K562 (cell line): ENCODE results near the gene NKG7. TPM values are rescaled to one million over a fixed set of nuclear protein-coding genes. Genes with fewer than 3 reads are reported as not detected.

Experiments used
- ATAC-seq: fragments of 200-7000 bp; cut with Tn5 transposase; 3 replicates; pipeline ENCODE4 v1.9.1; 2020; ENCODE audit warnings: moderate library complexity
- BruUV-seq: library from RNA; stranded (reverse); fragments of 400-500 nt; replicated peaks from 2 replicates; lab custom pipeline; 2021; lab: Mats Ljungman, UMichigan
- CTCF ChIA-PET: fragments of 300-600 bp; formaldehyde crosslinking; extraction: SDS; loops from one replicate; lab custom pipeline; 2021; ENCODE audit warnings: low intra/inter-chr PET ratio; lab: Yijun Ruan, JAX
- POLR2A ChIA-PET: fragments of 300-600, 350-650 bp; sonication (Branson Sonifier 250); formaldehyde crosslinking; extraction: SDS; loops from one replicate; lab custom pipeline; 2021; ENCODE audit warnings: antibody characterized with exemption, inconsistent platforms; lab: Yijun Ruan, JAX
- DNase-seq, 4 experiments: peaks; one replicate each; pipeline versions ENCODE4 v3.0.0 to v3.0.0-alpha.2; 2011 to 2018; ENCODE audit warnings: low spot score in 3 of 4, mixed read lengths in 3 of 4; ENCODE audit errors: extremely low read depth in 1 of 4
- FAIRE-seq: peaks from 2 replicates; lab custom pipeline; 2011; peaks lifted over from hg19 to GRCh38; lab: Jason Lieb, UNC
- H2AFZ ChIP-seq: 2 replicates; pipeline ENCODE4 v1.6.0; 2011; ENCODE audit warnings: low read depth, low read length, control low read depth, inconsistent platforms
- H3K27ac ChIP-seq: fragments of 200-600 bp; 3 replicates; pipeline ENCODE4 v1.8.0; 2011; ENCODE audit warnings: low read depth, mild to moderate bottlenecking, control low read depth, inconsistent platforms, low read length, moderate library complexity, mixed read lengths; ENCODE audit errors: extremely low read depth
- H3K27me3 ChIP-seq, 2 experiments: fragments of 300-600 bp in 1 of 2; 2 replicates in 1 of 2; 3 replicates in 1 of 2; pipeline versions ENCODE4 v1.6.0 to v1.8.0; 2011; ENCODE audit warnings: inconsistent platforms in 2 of 2, low read length in 2 of 2, mild to moderate bottlenecking in 1 of 2, mixed read lengths in 1 of 2, moderate library complexity in 1 of 2; ENCODE audit not compliant: control insufficient read depth in 2 of 2, insufficient read depth in 2 of 2
- H3K36me3 ChIP-seq: fragments of 300-600 bp; 3 replicates; pipeline ENCODE4 v1.8.0; 2011; ENCODE audit warnings: mild to moderate bottlenecking, low read length, inconsistent platforms; ENCODE audit not compliant: control insufficient read depth, insufficient read depth
- H3K4me1 ChIP-seq, 2 experiments: fragments of 200-600 bp in 1 of 2; replicated peaks in 1 of 2; 2 replicates in 1 of 2; 3 replicates in 1 of 2; pipeline versions ENCODE4 v1.5.1 to v1.8.0; 2011; ENCODE audit warnings: inconsistent platforms in 2 of 2, low read length in 2 of 2, mild to moderate bottlenecking in 1 of 2, mixed read lengths in 1 of 2, moderate library complexity in 1 of 2; ENCODE audit not compliant: control insufficient read depth in 2 of 2, insufficient read depth in 2 of 2
- H3K4me2 ChIP-seq: 2 replicates; pipeline ENCODE4 v1.6.1; 2011; ENCODE audit warnings: low read length, control low read depth, inconsistent platforms, mixed read lengths; ENCODE audit not compliant: insufficient read depth
- H3K4me3 ChIP-seq: fragments of 200-600 bp; sonication (generic), shearing (Covaris generic); 2 replicates; pipeline ENCODE4 v1.5.1; 2016; ENCODE audit warnings: control low read depth, inconsistent platforms
- H3K79me2 ChIP-seq: fragments of 200-600 bp; 3 replicates; pipeline ENCODE4 v1.8.0; 2011; ENCODE audit warnings: low read length, inconsistent platforms; ENCODE audit not compliant: control insufficient read depth, insufficient read depth
- H3K9ac ChIP-seq, 2 experiments: 2 replicates each; pipeline versions ENCODE4 v1.6.0 to v1.6.1; 2011; ENCODE audit warnings: low read depth in 2 of 2, low read length in 2 of 2, control low read depth in 1 of 2, inconsistent platforms in 1 of 2, mild to moderate bottlenecking in 1 of 2, mixed read lengths in 1 of 2; ENCODE audit not compliant: insufficient read depth in 1 of 2
- H3K9me1 ChIP-seq: one replicate; pipeline ENCODE4 v1.6.0; 2011; ENCODE audit warnings: inconsistent platforms, mild to moderate bottlenecking, low read length, moderate library complexity; ENCODE audit not compliant: control insufficient read depth, insufficient read depth
- H3K9me3 ChIP-seq: replicated peaks from 2 replicates; pipeline ENCODE4 v1.5.1; 2011; ENCODE audit warnings: low read depth, low read length, inconsistent platforms; ENCODE audit not compliant: control insufficient read depth, insufficient read depth
- H4K20me1 ChIP-seq: replicated peaks from 2 replicates; pipeline ENCODE4 v1.6.1; 2011; ENCODE audit warnings: low read length, inconsistent platforms, mixed read lengths; ENCODE audit not compliant: control insufficient read depth, insufficient read depth
- CHCHD3 ChIP-seq: fragments of 250-450 bp; sonication (Bioruptor Pico); IDR thresholded peaks from 2 replicates; pipeline ENCODE4 v2.1.2; 2022; ENCODE audit warnings: mild to moderate bottlenecking
- MCM5 ChIP-seq: fragments of 450-650 bp; IDR thresholded peaks from 2 replicates; pipeline ENCODE4 v1.6.1; 2016; ENCODE audit warnings: low read depth
- WGBS: fragments of 100-300 bp; shearing (Covaris generic); methylation state at CpG from one replicate; pipeline ENCODE4 v1.1.6; 2016; ENCODE audit warnings: low coverage, mixed read lengths; ENCODE audit not compliant: insufficient coverage; ENCODE audit errors: missing lambda C conversion rate; 5-methylcytosine and 5-hydroxymethylcytosine counted together
- in situ Hi-C: fragments of 300-500 bp; cut with MboI; formaldehyde crosslinking; loops from 4 replicates; pipeline ENCODE4 v1.15.0; 2018; ENCODE audit warnings: inconsistent platforms, mixed read lengths
- intact Hi-C: fragments of 100-400 bp; cut with micrococcal nuclease; formaldehyde crosslinking; loops from 2 replicates; pipeline ENCODE4 v1.14.2; 2022
- polyA plus RNA-seq, 8 experiments: library from polyadenylated mRNA; depleted of rRNA in 4 of 8; stranded (reverse) in 5 of 8; unstranded in 3 of 8; fragments of >200 nt; fragmentation: Nextera tagmentation in 2 of 8; fragmentation: Illumina TruSeq in 1 of 8; extraction: Ambion mirVana in 2 of 8; extraction: Trizol in 1 of 8; gene quantifications; 2 replicates each; pipeline versions ENCODE4 v1.2.1 to v1.2.3, GENCODE V29; 2011 to 2014; ENCODE audit warnings: inconsistent platforms in 1 of 8, missing spikeins in 1 of 8
- total RNA-seq, 7 experiments: library from RNA; depleted of rRNA in 6 of 7; stranded (reverse); fragments of >200 nt in 6 of 7; fragmentation: Illumina TruSeq in 2 of 7; extraction: Trizol in 2 of 7; gene quantifications; 2 replicates each; pipeline versions ENCODE4 v1.2.1 to v1.2.3, GENCODE V29; 2011 to 2021; ENCODE audit warnings: low replicate concordance in 1 of 7
- TF ChIP-seq, protein P1 (sequence below): sonication (generic); formaldehyde crosslinking; IDR thresholded peaks from 2 replicates; pipeline ENCODE4 v1.9.0; 2022; ENCODE audit warnings: mild to moderate bottlenecking, missing genetic modification reagents

NKG7 gene
- total and polyA plus RNA-seq, 9 of the 15 experiments (the other 6 are each of a cell fraction or from before 2014, with no cell fraction given), result 0.30 to 0.70 (median 0.51) TPM; not detected in 2

- H2AFZ ChIP-seq, result no peak overlapping the region
- intact Hi-C loops, result no loop called here
- TF ChIP-seq, protein P1, sequence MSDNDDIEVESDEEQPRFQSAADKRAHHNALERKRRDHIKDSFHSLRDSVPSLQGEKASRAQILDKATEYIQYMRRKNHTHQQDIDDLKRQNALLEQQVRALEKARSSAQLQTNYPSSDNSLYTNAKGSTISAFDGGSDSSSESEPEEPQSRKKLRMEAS, result peak; percentile 32; the same call in 1 of the 2 replicates
- TF ChIP-seq CHCHD3 (no peak), MCM5 (no peak)
- peaks cover 31 to 82% of the 10 kb centered on the region in 2 experiments for H3K27me3 ChIP-seq
- H3K9me3 ChIP-seq, result no peaks in the 10 kb centered on the region; the same call in 1 of the 2 replicates
- FAIRE-seq (no peak), ATAC-seq (no peak), DNase-seq (no peak)
- no peak overlapping the region for H3K4me3 ChIP-seq
- CTCF ChIA-PET, result no interaction called here
- no peak overlapping the region for H3K9ac ChIP-seq
- H3K27ac ChIP-seq, result no peak overlapping the region
- H3K4me1 ChIP-seq, result peaks cover 0 to 27% of the 10 kb centered on the region in 2 experiments; a peak in 3 of 5 replicates
- no peaks in the 10 kb centered on the region for H3K9me1 ChIP-seq
- H3K4me2 ChIP-seq, result no peak overlapping the region
- in situ Hi-C loops, result no loop called here
- WGBS, result 4% methylated on average over 14 of the region's 14 CpGs
- H3K36me3 ChIP-seq, result no peaks in the 10 kb centered on the region
- peaks cover 6% of the 10 kb centered on the region; the same call in 1 of the 2 replicates for H4K20me1 ChIP-seq
- H3K79me2 ChIP-seq, result no peaks in the 10 kb centered on the region
- BruUV-seq, result no TSS peak
- POLR2A ChIA-PET, result no interaction called here
These were observed 50.7 kb downstream of the NKG7 start for GRCh38 chr19:51321799-51322198.

Other genes starting within 250 kb of the NKG7 start
Only the 7 nearest of the 16 such genes appear.
- gene IGLON5, start 61.0 kb downstream of the NKG7 start, total RNA-seq (2014; rRNA removed), result 0.12 and 0.14 TPM in 2 replicates
- gene IGLON5, start 61.0 kb downstream of the NKG7 start, total RNA-seq (2014; rRNA removed; fragmentation: Illumina TruSeq; extraction: Trizol), result 0.11 TPM in 1 of 2 replicates, not detected in the other
- 0.04 and 0.07 TPM in 2 replicates for gene IGLON5, start 61.0 kb downstream of the NKG7 start, total RNA-seq (2015; rRNA removed; fragmentation: Illumina TruSeq; extraction: Trizol)
- 0.22 and 0.27 TPM in 2 replicates for gene IGLON5, start 61.0 kb downstream of the NKG7 start, total RNA-seq (2021)
- 0.14 TPM in 2 replicates for gene IGLON5, start 61.0 kb downstream of the NKG7 start, polyA plus RNA-seq (2011; rRNA removed)
- gene IGLON5, start 61.0 kb downstream of the NKG7 start, polyA plus RNA-seq (2014; fragmentation: Illumina TruSeq; extraction: Trizol), result 0.14 and 0.15 TPM in 2 replicates
- not detected for gene IGLON5, start 61.0 kb downstream of the NKG7 start, polyA plus RNA-seq (2014; fragmentation: Nextera tagmentation; extraction: Ambion mirVana)
- gene IGLON5, start 61.0 kb downstream of the NKG7 start, polyA plus RNA-seq (2014; rRNA removed), result 0.03 and 0.18 TPM in 2 replicates
- 2.0 and 2.1 TPM in 2 replicates for gene VSIG10L, start 30.5 kb downstream of the NKG7 start, total RNA-seq (2014; rRNA removed)
- gene VSIG10L, start 30.5 kb downstream of the NKG7 start, total RNA-seq (2014; rRNA removed; fragmentation: Illumina TruSeq; extraction: Trizol), result 1.9 and 2.3 TPM in 2 replicates
- 2.2 and 2.5 TPM in 2 replicates for gene VSIG10L, start 30.5 kb downstream of the NKG7 start, total RNA-seq (2015; rRNA removed; fragmentation: Illumina TruSeq; extraction: Trizol)
- gene VSIG10L, start 30.5 kb downstream of the NKG7 start, total RNA-seq (2021), result 7.6 and 7.7 TPM in 2 replicates
- gene VSIG10L, start 30.5 kb downstream of the NKG7 start, polyA plus RNA-seq (2011; rRNA removed), result 4.7 and 7.0 TPM in 2 replicates
- gene VSIG10L, start 30.5 kb downstream of the NKG7 start, polyA plus RNA-seq (2014; fragmentation: Illumina TruSeq; extraction: Trizol), result 6.8 and 7.6 TPM in 2 replicates
- 1 to 10 TPM; 1.1 TPM for gene VSIG10L, start 30.5 kb downstream of the NKG7 start, polyA plus RNA-seq (2014; fragmentation: Nextera tagmentation; extraction: Ambion mirVana)
- gene VSIG10L, start 30.5 kb downstream of the NKG7 start, polyA plus RNA-seq (2014; rRNA removed), result 5.3 and 5.4 TPM in 2 replicates
- gene ETFB, start 6.3 kb downstream of the NKG7 start, total RNA-seq (2014; rRNA removed), result 143 and 161 TPM in 2 replicates
- gene ETFB, start 6.3 kb downstream of the NKG7 start, total RNA-seq (2014; rRNA removed; fragmentation: Illumina TruSeq; extraction: Trizol), result 29.8 and 54.2 TPM in 2 replicates
- 129 and 131 TPM in 2 replicates for gene ETFB, start 6.3 kb downstream of the NKG7 start, total RNA-seq (2015; rRNA removed; fragmentation: Illumina TruSeq; extraction: Trizol)
- gene ETFB, start 6.3 kb downstream of the NKG7 start, total RNA-seq (2021), result 130 and 142 TPM in 2 replicates
- 96.1 and 130 TPM in 2 replicates for gene ETFB, start 6.3 kb downstream of the NKG7 start, polyA plus RNA-seq (2011; rRNA removed)
- gene ETFB, start 6.3 kb downstream of the NKG7 start, polyA plus RNA-seq (2014; fragmentation: Illumina TruSeq; extraction: Trizol), result 56.3 and 136 TPM in 2 replicates
- gene ETFB, start 6.3 kb downstream of the NKG7 start, polyA plus RNA-seq (2014; fragmentation: Nextera tagmentation; extraction: Ambion mirVana), result 10 to 100 TPM; 18.1 to 50.3 TPM
- gene ETFB, start 6.3 kb downstream of the NKG7 start, polyA plus RNA-seq (2014; rRNA removed), result 112 and 123 TPM in 2 replicates
- not detected in 2 replicates for gene CLDND2, start 3.7 kb downstream of the NKG7 start, total RNA-seq (2014; rRNA removed)
- gene CLDND2, start 3.7 kb downstream of the NKG7 start, total RNA-seq (2014; rRNA removed; fragmentation: Illumina TruSeq; extraction: Trizol), result 0.51 and 0.62 TPM in 2 replicates
- gene CLDND2, start 3.7 kb downstream of the NKG7 start, total RNA-seq (2015; rRNA removed; fragmentation: Illumina TruSeq; extraction: Trizol), result 0.98 and 1.6 TPM in 2 replicates
- 2.2 and 4.0 TPM in 2 replicates for gene CLDND2, start 3.7 kb downstream of the NKG7 start, total RNA-seq (2021)
- 0.45 and 0.76 TPM in 2 replicates for gene CLDND2, start 3.7 kb downstream of the NKG7 start, polyA plus RNA-seq (2011; rRNA removed)
- not detected in 2 replicates for gene CLDND2, start 3.7 kb downstream of the NKG7 start, polyA plus RNA-seq (2014; fragmentation: Illumina TruSeq; extraction: Trizol)
- 1 to 10 TPM in 1 of 2 experiments, under 1 TPM in 1; 0.84 to 2.0 TPM for gene CLDND2, start 3.7 kb downstream of the NKG7 start, polyA plus RNA-seq (2014; fragmentation: Nextera tagmentation; extraction: Ambion mirVana)
- gene CLDND2, start 3.7 kb downstream of the NKG7 start, polyA plus RNA-seq (2014; rRNA removed), result not detected in 2 replicates
- 0.29 and 0.45 TPM in 2 replicates for gene LIM2, start 15.3 kb upstream of the NKG7 start, total RNA-seq (2014; rRNA removed)
- gene LIM2, start 15.3 kb upstream of the NKG7 start, total RNA-seq (2014; rRNA removed; fragmentation: Illumina TruSeq; extraction: Trizol), result 0.18 TPM in 1 of 2 replicates, not detected in the other
- not detected in 2 replicates for gene LIM2, start 15.3 kb upstream of the NKG7 start, total RNA-seq (2015; rRNA removed; fragmentation: Illumina TruSeq; extraction: Trizol)
- gene LIM2, start 15.3 kb upstream of the NKG7 start, total RNA-seq (2021), result not detected in 2 replicates
- gene LIM2, start 15.3 kb upstream of the NKG7 start, polyA plus RNA-seq (2011; rRNA removed), result not detected in 2 replicates
- not detected in 2 replicates for gene LIM2, start 15.3 kb upstream of the NKG7 start, polyA plus RNA-seq (2014; fragmentation: Illumina TruSeq; extraction: Trizol)
- under 1 TPM; 0.07 to 0.18 TPM for gene LIM2, start 15.3 kb upstream of the NKG7 start, polyA plus RNA-seq (2014; fragmentation: Nextera tagmentation; extraction: Ambion mirVana)
- 0.27 and 0.28 TPM in 2 replicates for gene LIM2, start 15.3 kb upstream of the NKG7 start, polyA plus RNA-seq (2014; rRNA removed)
- 1.7 and 2.0 TPM in 2 replicates for gene C19orf84, start 17.9 kb upstream of the NKG7 start, total RNA-seq (2014; rRNA removed)
- 0.48 and 0.69 TPM in 2 replicates for gene C19orf84, start 17.9 kb upstream of the NKG7 start, total RNA-seq (2014; rRNA removed; fragmentation: Illumina TruSeq; extraction: Trizol)
- 0.57 and 0.98 TPM in 2 replicates for gene C19orf84, start 17.9 kb upstream of the NKG7 start, total RNA-seq (2015; rRNA removed; fragmentation: Illumina TruSeq; extraction: Trizol)
- gene C19orf84, start 17.9 kb upstream of the NKG7 start, total RNA-seq (2021), result 2.9 and 3.1 TPM in 2 replicates
- 0.35 and 0.38 TPM in 2 replicates for gene C19orf84, start 17.9 kb upstream of the NKG7 start, polyA plus RNA-seq (2011; rRNA removed)
- 3.8 and 5.0 TPM in 2 replicates for gene C19orf84, start 17.9 kb upstream of the NKG7 start, polyA plus RNA-seq (2014; fragmentation: Illumina TruSeq; extraction: Trizol)
- gene C19orf84, start 17.9 kb upstream of the NKG7 start, polyA plus RNA-seq (2014; fragmentation: Nextera tagmentation; extraction: Ambion mirVana), result under 1 TPM; 0.63 to 0.66 TPM
- 0.20 and 0.91 TPM in 2 replicates for gene C19orf84, start 17.9 kb upstream of the NKG7 start, polyA plus RNA-seq (2014; rRNA removed)
- 0.57 and 1.1 TPM in 2 replicates for gene SIGLEC10, start 45.0 kb upstream of the NKG7 start, total RNA-seq (2014; rRNA removed)
- 0.26 and 0.33 TPM in 2 replicates for gene SIGLEC10, start 45.0 kb upstream of the NKG7 start, total RNA-seq (2014; rRNA removed; fragmentation: Illumina TruSeq; extraction: Trizol)
- gene SIGLEC10, start 45.0 kb upstream of the NKG7 start, total RNA-seq (2015; rRNA removed; fragmentation: Illumina TruSeq; extraction: Trizol), result 1.8 and 2.2 TPM in 2 replicates
- gene SIGLEC10, start 45.0 kb upstream of the NKG7 start, total RNA-seq (2021), result 0.58 and 0.95 TPM in 2 replicates
- gene SIGLEC10, start 45.0 kb upstream of the NKG7 start, polyA plus RNA-seq (2011; rRNA removed), result 0.39 and 1.2 TPM in 2 replicates
- gene SIGLEC10, start 45.0 kb upstream of the NKG7 start, polyA plus RNA-seq (2014; fragmentation: Illumina TruSeq; extraction: Trizol), result 0.78 and 0.82 TPM in 2 replicates
- gene SIGLEC10, start 45.0 kb upstream of the NKG7 start, polyA plus RNA-seq (2014; fragmentation: Nextera tagmentation; extraction: Ambion mirVana), result under 1 TPM; 0.10 TPM
- gene SIGLEC10, start 45.0 kb upstream of the NKG7 start, polyA plus RNA-seq (2014; rRNA removed), result 0.97 and 1.3 TPM in 2 replicates